Sigmoid colon (tissue), 4 donors: ENCODE data around the gene LPA.
"Not testable (repeated sequence)": the region's sequence is repeated elsewhere in the genome, so short reads cannot be mapped to it uniquely, and the experiment has no call there.

Experiments used
- CTCF ChIP-seq, 4 experiments: fragments of 450-650 bp in 3 of 4; fragments of 200-600 bp in 1 of 4; IDR thresholded peaks; one replicate each; pipeline ENCODE4 v1.5.1; 2016 to 2019; ENCODE audit warnings: antibody characterized with exemption in 4 of 4, mild to moderate bottlenecking in 3 of 4, moderate library complexity in 2 of 4
- POLR2A ChIP-seq, 2 donors: fragments of 450-650 bp; IDR thresholded peaks; one replicate each; pipeline ENCODE4 v1.6.1; 2016; ENCODE audit warnings: antibody characterized with exemption in 2 of 2, mild to moderate bottlenecking in 2 of 2, moderate library complexity in 2 of 2
- POLR2AphosphoS5 ChIP-seq, 4 donors: sonication (generic); formaldehyde crosslinking; IDR thresholded peaks; one replicate each; pipeline ENCODE4 v1.6.1; 2017; ENCODE audit warnings: antibody characterized with exemption in 4 of 4

GRCh38 chr6:160529524-160529923, 134.6 kb downstream of the LPA start:
- TF ChIP-seq CTCF, POLR2AphosphoS5, POLR2A (IDR thresholded peaks at IDR 0.05): not testable (repeated sequence)
